CD4-positive, alpha-beta T cell treated with Interleukin-4 for 4 hours (primary cell): Measurements from ENCODE around the gene ATP9A.
"Not testable (repeated sequence)": the region's sequence is repeated elsewhere in the genome, so short reads cannot be mapped to it uniquely, and the experiment has no call there.

Experiments used
- DNase-seq: peaks from one replicate; pipeline ENCODE4 v3.0.0-alpha.2; 2020

The ATP9A gene

GRCh38 chr20:51750037-51750769 is 18.0 kb downstream of the ATP9A start:
- no peak for DNase-seq

- DNase-seq: no peak
Measured at GRCh38 chr20:51749674-51750036, 18.5 kb downstream of the ATP9A start.

DNA sequence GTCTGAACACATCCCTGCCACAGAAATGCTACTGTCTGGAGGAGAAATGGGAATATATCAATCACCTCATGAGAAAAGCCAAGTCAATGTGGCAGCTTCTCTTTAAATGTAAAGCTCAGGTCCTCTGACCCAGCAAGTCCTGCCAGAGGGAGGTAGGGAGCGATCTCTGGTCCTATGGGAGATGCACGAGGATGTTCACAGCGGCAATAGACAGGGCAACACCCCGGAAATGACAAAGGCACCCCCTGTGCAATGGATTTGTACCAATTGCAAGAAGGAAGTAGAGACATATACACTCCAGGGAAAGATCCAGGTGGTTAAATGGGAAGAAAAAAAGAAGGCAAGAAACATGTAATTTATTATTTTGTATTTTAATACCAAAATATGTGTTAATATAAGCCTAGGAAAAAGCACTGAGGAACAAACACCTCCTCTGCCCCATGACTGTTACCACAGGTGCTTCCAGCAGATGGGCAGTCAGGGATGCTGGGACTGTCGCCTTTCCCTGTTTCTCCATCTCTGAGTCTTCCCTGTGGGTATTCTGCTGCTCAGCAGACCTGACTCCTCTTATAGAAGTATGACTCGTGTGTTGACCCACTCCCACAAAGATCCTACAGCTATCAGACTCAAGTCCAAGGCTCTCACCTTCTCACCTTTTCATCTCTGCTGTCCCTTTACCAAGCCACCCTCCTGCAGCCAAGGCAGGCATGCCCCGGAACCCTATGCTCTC is 20.8 kb downstream of the ATP9A start:
- no peak for DNase-seq

- DNase-seq: no peak
Measured at GRCh38 chr20:51745804-51746203, 22.4 kb downstream of the ATP9A start.

GRCh38 chr20:51740838-51741237 is 27.4 kb downstream of the ATP9A start:
- no peak for DNase-seq

GRCh38 chr20:51740308-51740707 is 27.9 kb downstream of the ATP9A start:
- not testable (repeated sequence) for DNase-seq

GRCh38 chr20:51739722-51740249 is 28.4 kb downstream of the ATP9A start:
- DNase-seq: no peak

GRCh38 chr20:51738877-51739447 is 29.2 kb downstream of the ATP9A start:
- DNase-seq: no peak

DNA sequence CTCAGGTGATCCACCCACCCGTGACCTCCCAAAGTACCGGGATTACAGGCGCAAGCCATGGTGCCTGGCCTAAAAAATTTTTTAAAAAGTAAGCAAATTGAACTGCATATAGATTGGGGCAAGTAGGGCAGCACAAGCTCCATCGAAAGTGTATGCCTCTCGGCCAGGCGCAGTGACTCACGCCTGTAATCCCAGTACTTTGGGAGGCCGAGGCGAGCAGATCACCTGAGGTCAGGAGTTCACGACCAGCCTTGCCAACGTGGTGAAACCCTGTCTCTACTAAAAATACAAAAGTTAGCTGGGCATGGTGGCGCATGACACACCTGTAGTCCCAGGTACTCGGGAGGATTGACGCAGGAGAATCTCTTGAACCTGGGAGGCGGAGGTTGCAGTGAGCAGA is 29.9 kb downstream of the ATP9A start:
- DNase-seq: not testable (repeated sequence)

DNA sequence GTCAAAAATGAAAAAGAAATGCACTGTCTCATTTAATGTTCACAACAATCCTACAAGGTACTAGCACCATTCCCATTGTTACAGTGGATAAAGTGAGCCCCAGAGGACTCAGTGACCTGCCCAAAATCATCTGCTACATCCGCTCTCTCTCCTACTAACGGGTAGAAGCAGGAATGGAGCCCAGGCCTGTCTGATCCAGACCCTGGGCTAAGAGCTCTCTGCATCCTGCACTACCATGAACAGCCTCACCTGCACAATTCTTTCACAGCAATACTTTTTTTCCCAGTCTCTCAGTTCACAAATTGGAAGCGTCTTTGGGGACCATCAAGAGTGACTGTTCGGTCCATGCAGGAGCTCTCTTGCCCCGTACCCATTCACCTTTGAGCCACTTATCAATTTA is 31.2 kb downstream of the ATP9A start:
- DNase-seq: no peak

DNA sequence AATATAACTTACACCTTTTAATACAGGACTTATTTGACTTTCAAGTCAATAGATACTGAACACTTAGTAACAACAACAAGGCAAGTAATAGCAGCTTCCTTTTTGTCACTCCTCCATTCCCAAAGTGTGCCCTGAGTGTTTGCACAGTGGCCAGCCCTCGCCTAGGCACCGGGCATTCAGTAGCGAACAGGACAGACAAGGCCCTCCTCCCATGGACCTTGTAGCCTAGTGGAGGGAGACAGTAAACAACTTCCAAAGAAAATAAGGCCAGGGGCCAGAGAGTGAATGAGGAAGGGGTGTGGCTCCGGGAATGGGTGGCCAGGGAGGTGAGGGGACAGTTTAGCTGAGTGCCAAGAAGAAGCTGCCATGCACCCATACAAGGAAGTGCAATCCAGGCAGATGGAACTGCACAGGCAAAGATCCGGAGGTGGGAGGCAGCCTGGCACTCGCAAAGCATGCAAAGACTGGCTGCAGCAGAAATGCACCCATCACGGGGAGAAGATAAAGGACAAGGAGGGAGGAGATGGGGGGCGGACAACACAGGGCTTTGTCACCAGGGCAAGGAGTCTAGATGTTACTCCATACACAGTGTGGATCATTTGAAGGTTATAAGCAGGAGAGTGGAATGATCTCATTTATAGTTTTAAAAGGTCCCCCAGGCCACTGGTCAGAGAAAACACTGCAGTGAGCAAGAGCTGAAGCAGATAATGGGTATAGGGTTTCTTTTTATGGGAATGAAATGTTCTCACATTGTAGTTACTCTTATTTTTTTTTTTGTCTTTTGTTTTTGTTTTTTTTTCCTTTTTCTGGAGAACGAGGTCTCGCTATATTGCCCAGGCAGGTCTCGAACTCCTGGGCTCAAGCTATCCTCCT is 32.2 kb downstream of the ATP9A start:
- DNase-seq: no peak

DNA sequence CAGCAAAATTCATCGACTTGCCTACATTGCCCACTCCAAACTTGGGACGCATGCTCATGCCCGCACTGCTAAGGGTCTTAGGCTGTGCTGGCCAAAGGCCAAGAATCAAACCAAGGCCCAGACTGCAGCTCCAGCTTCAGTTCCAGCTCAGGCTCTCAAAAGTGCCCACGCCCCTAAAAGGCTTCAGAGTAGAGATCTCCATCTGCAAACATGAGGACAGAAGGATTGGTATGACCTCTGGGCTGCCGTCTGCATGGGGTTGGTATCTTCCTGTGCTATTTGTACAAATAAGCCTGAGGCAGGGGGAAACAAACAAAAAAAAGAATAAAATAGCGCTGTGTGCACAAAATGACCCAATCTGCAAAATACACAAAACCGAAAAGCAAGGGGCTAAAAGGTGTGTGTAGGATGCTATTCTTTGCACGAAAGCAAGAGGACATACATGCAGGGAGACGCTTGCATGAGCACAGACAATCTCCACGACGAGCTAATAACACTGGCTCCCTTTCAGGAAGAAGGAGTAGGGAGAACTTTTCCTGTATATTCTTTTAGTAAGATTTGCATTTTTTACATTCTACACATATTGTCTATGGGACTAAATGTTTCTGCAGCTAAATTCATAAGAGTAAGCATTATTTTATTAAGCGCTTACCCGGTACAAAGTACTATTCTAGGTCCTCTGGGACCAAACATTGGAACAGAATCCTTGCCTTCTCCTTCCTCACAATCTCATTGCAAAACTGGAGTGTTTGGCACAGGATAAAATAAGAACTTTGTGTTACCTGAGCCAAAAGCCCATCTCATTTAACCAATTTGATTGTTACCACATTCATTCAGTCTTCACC is 33.1 kb downstream of the ATP9A start:
- DNase-seq: no peak

- DNase-seq: no peak
Measured at GRCh38 chr20:51733070-51733469, 35.1 kb downstream of the ATP9A start.

GRCh38 chr20:51732096-51732791 is 35.9 kb downstream of the ATP9A start:
- DNase-seq: no peak

GRCh38 chr20:51731731-51732095 is 36.5 kb downstream of the ATP9A start:
- DNase-seq: no peak

DNA sequence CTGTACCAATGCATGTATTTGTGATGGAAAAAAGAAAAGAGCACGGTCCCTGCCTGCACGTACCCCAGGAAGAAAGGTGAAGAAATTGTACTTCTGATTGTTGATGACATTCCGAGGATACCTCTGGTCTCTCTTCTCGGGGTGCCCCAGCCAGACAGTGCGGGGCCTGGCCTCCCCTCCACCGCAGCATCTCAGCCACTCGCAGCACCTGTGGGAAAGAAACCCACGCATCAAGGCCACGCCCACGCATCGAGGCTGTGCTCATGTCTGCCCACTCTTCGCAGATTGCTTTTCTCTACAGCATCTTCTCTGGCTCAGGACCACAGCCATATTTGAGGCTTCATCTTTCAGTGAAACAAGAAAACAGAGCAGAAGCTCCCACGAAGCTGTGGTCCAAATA is 38.4 kb downstream of the ATP9A start:
- no peak for DNase-seq

- no peak for DNase-seq
Measured at GRCh38 chr20:51728737-51729136, 39.5 kb downstream of the ATP9A start.

GRCh38 chr20:51727872-51728271 is 40.3 kb downstream of the ATP9A start:
- no peak for DNase-seq

DNA sequence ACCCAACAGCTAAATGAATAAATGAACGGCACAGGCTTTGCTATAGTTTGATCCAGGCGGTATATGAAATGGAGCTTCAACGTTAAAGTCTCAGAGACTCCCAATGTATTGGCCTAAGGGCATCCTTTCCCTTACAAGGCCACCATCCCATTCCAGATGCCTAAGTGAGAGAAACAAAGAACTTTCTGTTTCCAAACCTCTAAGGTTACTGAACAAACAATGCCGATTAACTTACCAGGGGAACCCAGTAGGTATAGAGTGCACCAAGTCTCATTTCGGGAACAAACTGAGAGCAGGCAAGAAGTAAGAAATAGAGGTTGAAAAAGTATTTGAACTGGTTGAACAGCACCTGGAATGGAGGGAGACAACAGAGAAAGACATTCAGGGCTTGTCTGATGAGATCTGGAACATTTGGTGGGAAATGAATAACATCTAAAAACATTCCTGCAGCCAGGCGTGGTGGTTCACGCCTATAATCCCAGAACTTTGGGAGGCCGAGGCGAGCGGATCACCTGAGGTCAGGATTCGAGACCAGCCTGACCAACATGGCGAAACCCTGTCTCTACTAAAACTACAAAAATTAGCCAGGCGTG is 42.5 kb downstream of the ATP9A start:
- no peak for DNase-seq

DNA sequence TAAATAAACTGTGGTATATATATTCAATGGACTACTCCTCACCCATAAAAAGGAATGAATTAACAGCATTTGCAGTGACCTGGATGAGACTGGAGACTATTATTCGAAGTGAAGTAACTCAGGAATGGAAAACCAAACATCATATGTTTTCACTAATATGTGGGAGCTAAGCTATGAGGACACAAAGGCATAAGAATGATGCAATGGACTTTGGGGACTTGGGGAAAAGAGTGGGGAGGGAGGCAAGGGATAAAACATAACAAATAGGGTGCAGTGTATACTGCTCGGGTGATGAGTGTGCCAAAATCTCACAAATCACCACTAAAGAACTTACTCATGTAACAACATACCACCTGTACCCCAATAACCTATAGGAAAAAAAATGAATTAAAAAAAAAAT is 45.2 kb downstream of the ATP9A start:
- DNase-seq: not testable (repeated sequence)

DNA sequence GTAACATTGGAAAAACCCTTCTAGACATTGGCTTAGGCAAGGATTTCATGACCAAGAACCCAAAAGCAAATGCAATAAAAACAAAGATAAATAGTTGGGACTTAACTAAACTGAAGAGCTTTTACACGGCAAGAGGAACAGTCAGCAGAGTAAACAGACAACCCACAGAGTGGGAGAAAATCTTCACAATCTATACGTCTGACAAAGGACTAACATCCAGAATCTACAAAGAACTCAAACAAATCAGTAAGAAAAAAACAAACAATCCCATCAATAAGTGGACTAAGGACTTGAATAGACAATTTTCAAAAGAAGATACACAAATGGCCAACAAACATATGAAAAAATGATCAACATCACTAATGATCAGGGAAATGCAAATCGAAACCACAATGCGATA is 45.9 kb downstream of the ATP9A start:
- not testable (repeated sequence) for DNase-seq
